H9 (cell line): ENCODE data around the gene BCAR1. TPM values are rescaled to one million over a fixed set of nuclear protein-coding genes. Genes with fewer than 3 reads are reported as not detected.
A peak's percentile ranks its signal among the peaks of the same experiment; 100 is the strongest.

Experiments used
- DNase-seq: peaks from one replicate; pipeline ENCODE4 v3.0.0-alpha.2; 2017
- H2AFZ ChIP-seq: one replicate; pipeline ENCODE4 v1.6.1; 2013; ENCODE audit warnings: mild to moderate bottlenecking, low read length, control low read depth, moderate library complexity
- H2AK5ac ChIP-seq: 2 replicates; pipeline ENCODE4 v1.6.1; 2013; ENCODE audit warnings: low read length, control low read depth, mixed read lengths; ENCODE audit not compliant: insufficient read length
- H2BK120ac ChIP-seq: one replicate; pipeline ENCODE4 v1.6.1; 2013; ENCODE audit warnings: low read depth, mild to moderate bottlenecking, low read length, control low read depth, inconsistent platforms; ENCODE audit not compliant: poor library complexity, severe bottlenecking
- H2BK12ac ChIP-seq: 2 replicates; pipeline ENCODE4 v1.6.1; 2013; ENCODE audit warnings: low read length, control low read depth, mixed read lengths, low read depth; ENCODE audit not compliant: insufficient read length
- H2BK15ac ChIP-seq: 2 replicates; pipeline ENCODE4 v1.6.1; 2013; ENCODE audit warnings: low read depth, low read length, control low read depth
- H2BK20ac ChIP-seq: one replicate; pipeline ENCODE4 v1.6.1; 2013; ENCODE audit warnings: low read depth, mild to moderate bottlenecking, low read length, control low read depth, inconsistent platforms; ENCODE audit not compliant: poor library complexity, severe bottlenecking
- H2BK5ac ChIP-seq: 2 replicates; pipeline ENCODE4 v1.6.1; 2013; ENCODE audit warnings: low read length, control low read depth, mixed read lengths; ENCODE audit not compliant: insufficient read length
- H3K14ac ChIP-seq: 2 replicates; pipeline ENCODE4 v1.6.1; 2013; ENCODE audit warnings: low read length, control low read depth; ENCODE audit not compliant: insufficient read depth
- H3K18ac ChIP-seq: 2 replicates; pipeline ENCODE4 v1.6.1; 2013; ENCODE audit warnings: low read depth, mild to moderate bottlenecking, mixed read lengths, low read length, control low read depth; ENCODE audit not compliant: insufficient read length
- H3K23ac ChIP-seq: 2 replicates; pipeline ENCODE4 v1.6.1; 2013; ENCODE audit warnings: low read length, control low read depth, mixed read lengths, low read depth; ENCODE audit not compliant: insufficient read length
- H3K23me2 ChIP-seq: 2 replicates; pipeline ENCODE4 v1.6.1; 2013; ENCODE audit warnings: low read depth, mild to moderate bottlenecking, mixed read lengths, low read length, control low read depth; ENCODE audit not compliant: insufficient read length, poor library complexity, severe bottlenecking
- H3K27ac ChIP-seq: 2 replicates; pipeline ENCODE4 v1.5.1; 2013; ENCODE audit warnings: low read length, control low read depth, mixed read lengths, low read depth; ENCODE audit not compliant: insufficient read length
- H3K27me3 ChIP-seq: 2 replicates; pipeline ENCODE4 v1.6.1; 2013; ENCODE audit warnings: low read length, control low read depth, inconsistent platforms; ENCODE audit not compliant: insufficient read depth
- H3K4ac ChIP-seq: 2 replicates; pipeline ENCODE4 v1.6.1; 2013; ENCODE audit warnings: low read depth, mild to moderate bottlenecking, control low read depth, inconsistent platforms, low read length, moderate library complexity
- H3K4me1 ChIP-seq: 2 replicates; pipeline ENCODE4 v1.6.1; 2013; ENCODE audit warnings: low read length, control low read depth, inconsistent platforms; ENCODE audit not compliant: insufficient read depth
- H3K4me2 ChIP-seq: 2 replicates; pipeline ENCODE4 v1.6.1; 2013; ENCODE audit warnings: low read length, control low read depth, mixed read lengths; ENCODE audit not compliant: insufficient read length, insufficient read depth
- H3K56ac ChIP-seq: 2 replicates; pipeline ENCODE4 v1.6.1; 2013; ENCODE audit warnings: low read depth, mild to moderate bottlenecking, mixed read lengths, low read length, control low read depth; ENCODE audit not compliant: insufficient read length
- H3K79me1 ChIP-seq: 2 replicates; pipeline ENCODE4 v1.6.1; 2013; ENCODE audit warnings: low read depth, mild to moderate bottlenecking, moderate library complexity, low read length, control low read depth, inconsistent platforms; ENCODE audit not compliant: insufficient read depth, poor library complexity, severe bottlenecking
- H3K79me2 ChIP-seq: 2 replicates; pipeline ENCODE4 v1.6.1; 2013; ENCODE audit warnings: low read length, control low read depth, inconsistent platforms; ENCODE audit not compliant: insufficient read depth
- H3K9ac ChIP-seq: 2 replicates; pipeline ENCODE4 v1.6.1; 2013; ENCODE audit warnings: low read length, control low read depth, mixed read lengths; ENCODE audit not compliant: insufficient read length; ENCODE audit errors: extremely low read depth
- H3K9me3 ChIP-seq: one replicate; pipeline ENCODE4 v1.6.1; 2013; ENCODE audit warnings: low read depth, low read length, inconsistent platforms; ENCODE audit not compliant: control insufficient read depth
- H3T11ph ChIP-seq: one replicate; pipeline ENCODE4 v1.6.1; 2013; ENCODE audit warnings: mild to moderate bottlenecking, low read length, control low read depth, inconsistent platforms
- H4K20me1 ChIP-seq: one replicate; pipeline ENCODE4 v1.6.1; 2013; ENCODE audit not compliant: control insufficient read depth, insufficient read length, insufficient read depth
- H4K5ac ChIP-seq: 2 replicates; pipeline ENCODE4 v1.6.1; 2013; ENCODE audit warnings: low read depth, mild to moderate bottlenecking, mixed read lengths, low read length, control low read depth; ENCODE audit not compliant: insufficient read length
- H4K8ac ChIP-seq: replicated peaks from 2 replicates; pipeline ENCODE4 v1.6.1; 2013; ENCODE audit warnings: low read length, control low read depth, mixed read lengths, low read depth; ENCODE audit not compliant: insufficient read length
- H4K91ac ChIP-seq: 2 replicates; pipeline ENCODE4 v1.6.1; 2013; ENCODE audit warnings: low read depth, mild to moderate bottlenecking, moderate library complexity, mixed read lengths, low read length, control low read depth; ENCODE audit not compliant: insufficient read length
- H3K27ac Mint-ChIP-seq, 3 experiments: 2 replicates in 2 of 3; 3 replicates in 1 of 3; pipeline ENCODE4 v1.8.0; 2020 to 2021; ENCODE audit warnings: mixed read lengths in 3 of 3, mild to moderate bottlenecking in 1 of 3, moderate library complexity in 1 of 3
- H3K27me3 Mint-ChIP-seq: 2 replicates; pipeline ENCODE4 v1.8.0; 2021; ENCODE audit warnings: low read depth, mild to moderate bottlenecking, moderate library complexity, mixed read lengths
- H3K36me3 Mint-ChIP-seq, 3 experiments: 2 replicates in 2 of 3; 3 replicates in 1 of 3; pipeline ENCODE4 v1.8.0; 2020 to 2021; ENCODE audit warnings: low read depth in 3 of 3, mixed read lengths in 3 of 3; ENCODE audit not compliant: insufficient read depth in 1 of 3
- H3K4me1 Mint-ChIP-seq, 2 experiments: 2 replicates each; pipeline ENCODE4 v1.8.0; 2020; ENCODE audit warnings: mixed read lengths in 2 of 2
- H3K4me3 Mint-ChIP-seq, 2 experiments: 2 replicates in 1 of 2; 3 replicates in 1 of 2; pipeline ENCODE4 v1.8.0; 2020 to 2021; ENCODE audit warnings: mild to moderate bottlenecking in 2 of 2, mixed read lengths in 2 of 2, moderate library complexity in 1 of 2
- H3K9me3 Mint-ChIP-seq, 2 experiments: 2 replicates in 1 of 2; 3 replicates in 1 of 2; pipeline ENCODE4 v1.8.0; 2020; ENCODE audit warnings: mild to moderate bottlenecking in 2 of 2, mixed read lengths in 2 of 2, moderate library complexity in 1 of 2
- CTCF ChIP-seq: fragments of 200-600 bp; sonication (generic); conservative IDR thresholded peaks from 3 replicates; pipeline ENCODE4 v1.8.0; 2021; ENCODE audit warnings: antibody characterized with exemption, mild to moderate bottlenecking
- WGBS: extraction: QIAGEN DNeasy Blood & Tissue Kit; methylation state at CpG from one replicate; pipeline ENCODE4 v1.1.7; 2013; ENCODE audit warnings: missing lambda C conversion rate, low lambda C conversion rate, mixed read lengths; ENCODE audit not compliant: insufficient read length; ENCODE audit errors: extremely low coverage; 5-methylcytosine and 5-hydroxymethylcytosine counted together
- total RNA-seq: library from RNA; stranded (reverse); gene quantifications from 2 replicates; pipeline ENCODE4 v1.2.1, GENCODE V29; 2021

BCAR1 gene
- total RNA-seq, 1 experiment from 2014 or later, result 97.1 TPM

DNA sequence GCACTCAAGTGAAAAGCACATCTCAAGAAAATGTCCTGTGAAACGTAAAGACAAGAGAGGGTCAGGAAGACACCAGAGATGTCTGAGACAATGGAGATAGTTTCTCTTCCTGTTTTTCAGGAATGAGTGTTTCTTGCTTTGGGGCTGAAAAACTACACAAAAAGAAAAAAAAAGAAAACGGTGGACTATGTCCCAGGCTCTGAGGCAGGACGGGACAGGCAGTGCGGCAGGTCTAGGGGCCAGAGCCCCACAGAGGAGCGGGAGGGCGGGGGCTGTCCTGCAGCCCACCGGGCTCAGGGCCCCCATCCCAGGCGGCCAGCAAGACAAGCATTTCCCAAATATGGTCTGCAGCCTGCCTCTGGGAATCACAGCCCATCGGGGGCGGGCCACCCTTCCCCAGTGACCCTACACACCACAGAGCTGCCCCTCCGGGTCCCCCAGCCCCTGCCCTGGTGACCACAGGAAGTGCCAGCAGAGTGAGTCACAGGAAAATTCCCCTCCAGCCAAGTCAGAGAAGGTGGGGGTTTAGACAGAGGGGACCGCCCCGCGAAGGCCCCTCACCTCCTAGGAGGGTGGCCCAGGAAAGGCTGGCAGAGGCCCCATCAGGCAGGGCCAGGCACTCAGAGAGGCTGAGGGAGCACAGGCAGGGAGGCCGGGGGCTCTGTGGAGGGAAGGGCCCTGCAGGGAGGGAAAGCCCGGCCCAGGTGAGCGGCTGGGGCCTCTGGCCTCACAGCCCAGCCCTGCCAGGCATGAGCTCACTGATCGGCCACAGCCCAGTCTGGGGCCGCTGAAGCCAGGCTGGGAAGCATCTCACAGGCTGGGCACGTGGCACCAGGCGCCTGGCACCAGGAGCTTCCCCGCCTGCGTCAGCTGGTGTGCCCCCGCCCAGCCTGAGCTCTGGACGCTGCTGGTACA lies 6.3 kb downstream of the BCAR1 start:
- no peaks in the 10 kb centered on the region; the same call in 1 of the 2 replicates for H3K27me3 Mint-ChIP-seq
- H3K9ac ChIP-seq, result no peak overlapping the region
- H2BK12ac ChIP-seq, result no peak overlapping the region
- no peak overlapping the region for H3K27ac ChIP-seq
- no peak overlapping the region for H2BK15ac ChIP-seq
- peaks cover 2% of the 10 kb centered on the region; the same call in 1 of the 2 replicates for H3K4me1 ChIP-seq
- no peak overlapping the region for H3K23ac ChIP-seq
- peak overlapping the region in 1 of 2 experiments; percentile 38; a peak in 1 of 5 replicates for H3K4me3 Mint-ChIP-seq
- no peak overlapping the region for H2AK5ac ChIP-seq
- H4K91ac ChIP-seq, result peak overlapping the region; percentile 70
- no CpG with 5 or more reads among the region's 25 CpGs for WGBS
- no peaks in the 10 kb centered on the region for H3K9me3 ChIP-seq
- peak; percentile 95 for DNase-seq
- no peak overlapping the region for H3K4me2 ChIP-seq
- no peaks in the 10 kb centered on the region for H4K20me1 ChIP-seq
- H3K27me3 ChIP-seq, result no peaks in the 10 kb centered on the region
- no peak overlapping the region for H2BK5ac ChIP-seq
- peaks cover 49% of the 10 kb centered on the region; the same call in 1 of the 2 replicates for H3K79me2 ChIP-seq
- H3K4ac ChIP-seq, result peak overlapping the region; percentile 38
- H2BK20ac ChIP-seq, result no peak overlapping the region
- H3K14ac ChIP-seq, result peak overlapping the region; percentile 60
- no peak overlapping the region for H3K56ac ChIP-seq
- TF ChIP-seq CTCF, result no peak
- H3T11ph ChIP-seq, result no peak overlapping the region
- peak overlapping the region; percentile 90 to 99 (median 97) for H3K27ac Mint-ChIP-seq
- no peaks in the 10 kb centered on the region for H3K9me3 Mint-ChIP-seq
- H2BK120ac ChIP-seq, result no peak overlapping the region
- H3K18ac ChIP-seq, result peak overlapping the region; percentile 78
- H3K79me1 ChIP-seq, result peaks cover 13% of the 10 kb centered on the region
- no peak overlapping the region for H4K8ac ChIP-seq
- no peak overlapping the region for H2AFZ ChIP-seq
- peaks cover 31 to 39% (median 34%) of the 10 kb centered on the region in 3 experiments; a peak in 6 of 7 replicates for H3K36me3 Mint-ChIP-seq
- no peak overlapping the region for H4K5ac ChIP-seq
- H3K23me2 ChIP-seq, result no peaks in the 10 kb centered on the region
- peaks cover 41 to 50% of the 10 kb centered on the region in 2 experiments for H3K4me1 Mint-ChIP-seq
